Neural crest cell (in vitro differentiated cells): ENCODE results near the gene CADPS. TPM values are rescaled to one million over a fixed set of nuclear protein-coding genes. Genes with fewer than 3 reads are reported as not detected.

Experiments used
- DNase-seq: peaks from one replicate; pipeline ENCODE4 v3.0.0; 2021; ENCODE audit warnings: low read depth, mixed read lengths, low spot score
- H3K27ac Mint-ChIP-seq: one replicate; pipeline ENCODE4 v1.8.0; 2021; ENCODE audit warnings: mild to moderate bottlenecking, mixed read lengths; ENCODE audit not compliant: unreplicated experiment
- H3K27me3 Mint-ChIP-seq: 2 replicates; pipeline ENCODE4 v1.8.0; 2021; ENCODE audit warnings: low read depth, mild to moderate bottlenecking, mixed read lengths
- H3K36me3 Mint-ChIP-seq: 2 replicates; pipeline ENCODE4 v1.8.0; 2021; ENCODE audit warnings: low read depth, mild to moderate bottlenecking, mixed read lengths
- H3K4me1 Mint-ChIP-seq: 2 replicates; pipeline ENCODE4 v1.8.0; 2021; ENCODE audit warnings: mixed read lengths
- H3K4me3 Mint-ChIP-seq: one replicate; pipeline ENCODE4 v1.8.0; 2021; ENCODE audit warnings: mild to moderate bottlenecking, mixed read lengths
- H3K9me3 Mint-ChIP-seq: 2 replicates; pipeline ENCODE4 v1.8.0; 2021; ENCODE audit warnings: mixed read lengths
- CTCF ChIP-seq: fragments of 200-600 bp; sonication (generic); conservative IDR thresholded peaks from 2 replicates; pipeline ENCODE4 v1.5.0; 2021; ENCODE audit warnings: antibody characterized with exemption, mild to moderate bottlenecking
- total RNA-seq: library from RNA; stranded (reverse); gene quantifications from 2 replicates; pipeline ENCODE4 v1.2.1, GENCODE V29; 2021

CADPS gene
- total RNA-seq, 1 donor from 2014 or later, result 9.3 TPM

GRCh38 chr3:62682826-62683225, 192.4 kb downstream of the CADPS start:
- Mint-ChIP-seq H3K9me3 (no peaks in the 10 kb centered on the region), H3K36me3 (no peaks in the 10 kb centered on the region), H3K4me1 (peaks cover 4% of the 10 kb centered on the region), H3K27ac (no peak overlapping the region), H3K27me3 (peaks cover 43% of the 10 kb centered on the region), H3K4me3 (no peak overlapping the region)
- no peak for TF ChIP-seq CTCF
- DNase-seq, result no peak

GRCh38 chr3:62679988-62680387, 195.2 kb downstream of the CADPS start:
- H3K27me3 Mint-ChIP-seq, result peaks cover 50% of the 10 kb centered on the region
- H3K4me1 Mint-ChIP-seq, result no peaks in the 10 kb centered on the region
- no peak for DNase-seq
- no peak for TF ChIP-seq CTCF
- no peak overlapping the region for H3K4me3 Mint-ChIP-seq
- no peaks in the 10 kb centered on the region for H3K36me3 Mint-ChIP-seq
- H3K9me3 Mint-ChIP-seq, result no peaks in the 10 kb centered on the region
- H3K27ac Mint-ChIP-seq, result no peak overlapping the region

GRCh38 chr3:62678841-62679240, 196.4 kb downstream of the CADPS start:
- H3K27me3 Mint-ChIP-seq, result peaks cover 45% of the 10 kb centered on the region
- no peak overlapping the region for H3K27ac Mint-ChIP-seq
- no peaks in the 10 kb centered on the region for H3K9me3 Mint-ChIP-seq
- no peak overlapping the region for H3K4me3 Mint-ChIP-seq
- no peak for DNase-seq
- H3K4me1 Mint-ChIP-seq, result no peaks in the 10 kb centered on the region
- H3K36me3 Mint-ChIP-seq, result no peaks in the 10 kb centered on the region
- TF ChIP-seq CTCF, result no peak

- Mint-ChIP-seq H3K4me3 (no peak overlapping the region), H3K27ac (no peak overlapping the region)
These were observed 197.3 kb downstream of the CADPS start for GRCh38 chr3:62677926-62678325.

GRCh38 chr3:62676689-62677271, 198.4 kb downstream of the CADPS start:
- Mint-ChIP-seq H3K27me3 (peaks cover 35% of the 10 kb centered on the region), H3K4me3 (no peak overlapping the region), H3K4me1 (no peaks in the 10 kb centered on the region), H3K27ac (no peak overlapping the region), H3K9me3 (no peaks in the 10 kb centered on the region), H3K36me3 (no peaks in the 10 kb centered on the region)
- no peak for TF ChIP-seq CTCF
- DNase-seq, result no peak

More at GRCh38 chr3:62677926-62678325, 197.3 kb downstream of the CADPS start:
- TF ChIP-seq CTCF, result no peak
- Mint-ChIP-seq H3K27me3 (peaks cover 40% of the 10 kb centered on the region), H3K9me3 (no peaks in the 10 kb centered on the region), H3K4me1 (no peaks in the 10 kb centered on the region), H3K36me3 (no peaks in the 10 kb centered on the region)
- DNase-seq, result no peak
